CD4-positive, alpha-beta T cell treated with Interferon gamma for 1 hour (primary cell): ENCODE measurements around the gene LPAR6.
"Not testable (repeated sequence)": the region's sequence is repeated elsewhere in the genome, so short reads cannot be mapped to it uniquely, and the experiment has no call there.

ENCODE experiments used
- DNase-seq: peaks from one replicate; pipeline ENCODE4 v3.0.0-alpha.2; 2020

The LPAR6 gene, protein sequence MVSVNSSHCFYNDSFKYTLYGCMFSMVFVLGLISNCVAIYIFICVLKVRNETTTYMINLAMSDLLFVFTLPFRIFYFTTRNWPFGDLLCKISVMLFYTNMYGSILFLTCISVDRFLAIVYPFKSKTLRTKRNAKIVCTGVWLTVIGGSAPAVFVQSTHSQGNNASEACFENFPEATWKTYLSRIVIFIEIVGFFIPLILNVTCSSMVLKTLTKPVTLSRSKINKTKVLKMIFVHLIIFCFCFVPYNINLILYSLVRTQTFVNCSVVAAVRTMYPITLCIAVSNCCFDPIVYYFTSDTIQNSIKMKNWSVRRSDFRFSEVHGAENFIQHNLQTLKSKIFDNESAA

DNA sequence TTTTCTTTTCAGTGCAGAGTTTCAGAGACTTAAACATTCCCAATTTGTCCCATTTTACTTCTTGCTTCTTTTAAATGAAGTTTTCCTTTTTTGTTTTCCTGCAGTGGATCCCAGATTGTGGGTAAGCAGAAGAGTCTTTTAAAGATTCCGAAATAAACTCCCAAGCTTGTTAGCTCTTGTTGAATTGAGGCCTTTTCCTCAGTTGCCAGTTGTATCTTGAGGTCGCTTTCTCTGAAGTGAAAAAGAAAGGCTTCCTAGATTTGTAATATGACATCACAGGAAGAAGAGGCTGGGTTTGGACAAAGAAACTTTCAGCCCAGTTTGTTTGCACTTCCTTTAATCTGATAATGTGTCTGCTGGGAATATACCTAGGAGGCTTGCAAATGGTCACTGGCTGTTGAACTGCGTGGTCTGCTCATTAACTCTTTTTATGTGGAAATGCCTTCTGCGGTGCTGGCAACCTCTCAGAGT is at the start of gene LPAR6:
Gene LPAR6, minus strand, starts transcription at position 233 of the 471 bp plus-strand sequence. CDS start 690 bp downstream, outside the sequence.
- DNase-seq, result no peak

DNA sequence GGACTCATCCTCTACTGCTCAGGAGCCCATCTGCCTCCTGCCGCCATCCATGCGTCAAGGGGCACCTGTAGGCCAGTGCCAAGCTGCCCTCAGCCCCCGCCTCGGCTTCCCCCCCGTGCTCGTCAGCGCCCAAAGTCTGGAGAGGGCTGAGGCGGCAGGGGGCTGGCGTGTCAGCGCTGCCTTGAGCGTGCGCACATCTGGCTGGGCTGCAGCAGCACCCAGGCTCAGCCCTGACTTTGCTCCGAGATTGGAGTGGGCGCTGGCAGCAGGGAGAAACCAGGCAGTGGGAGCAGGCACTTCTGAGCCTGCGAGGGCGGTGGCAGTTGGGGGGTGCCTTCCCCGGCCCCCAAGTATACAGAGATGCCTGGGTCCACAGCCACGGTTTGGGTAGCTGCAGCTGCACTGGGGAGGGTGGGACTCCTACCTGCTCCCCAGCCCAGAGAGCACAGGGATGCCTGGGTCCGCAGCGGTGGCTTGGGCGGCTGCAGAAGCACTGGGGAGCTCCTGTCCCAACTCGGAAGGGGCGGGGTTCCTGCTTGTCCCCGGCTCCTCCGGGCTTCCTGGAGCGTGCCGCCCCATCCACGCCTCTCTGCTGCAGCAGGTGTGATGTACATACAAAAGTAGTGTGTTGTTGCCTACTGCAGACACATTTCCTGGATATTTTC is 44.8 kb upstream of the LPAR6 start:
- no peak for DNase-seq

DNA sequence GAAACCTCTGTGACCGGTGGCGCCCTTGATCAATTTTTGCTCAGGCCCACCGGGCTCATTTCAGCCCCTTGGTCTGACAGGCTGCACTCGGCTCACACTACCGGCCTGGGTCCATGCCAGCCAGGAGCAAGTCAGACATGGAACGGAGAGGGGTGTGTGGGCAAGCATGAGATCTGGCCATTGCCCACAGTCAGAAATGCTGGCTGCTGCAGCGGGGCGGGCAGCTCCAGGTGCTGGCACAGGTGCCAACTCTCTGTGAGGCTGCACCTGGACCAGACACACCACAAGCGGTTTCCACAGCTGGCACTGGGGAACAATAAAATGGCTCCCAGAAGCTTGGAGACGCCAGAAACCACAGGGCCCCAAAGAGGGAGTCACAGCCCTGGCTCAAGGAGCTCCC is 43.6 kb upstream of the LPAR6 start:
- no peak for DNase-seq

DNA sequence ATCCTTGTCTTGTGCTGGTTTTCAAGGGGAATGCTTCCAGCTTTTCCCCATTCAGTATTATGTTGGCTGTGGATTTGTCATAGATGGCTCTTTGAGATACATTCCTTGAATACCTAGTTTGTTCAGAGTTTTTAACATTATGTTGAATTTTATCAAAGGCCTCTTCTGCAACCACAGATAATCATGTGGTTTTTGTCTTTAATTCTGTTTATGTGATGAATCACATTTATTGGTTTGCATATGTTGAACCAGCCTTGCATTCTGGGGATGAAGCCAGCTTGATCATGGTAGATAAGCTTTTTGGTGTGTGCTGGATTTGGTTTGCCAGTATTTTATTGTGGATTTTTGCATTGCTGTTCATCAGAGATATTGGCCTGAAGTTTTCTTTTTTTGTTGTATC is 38.3 kb upstream of the LPAR6 start:
- not testable (repeated sequence) for DNase-seq

DNA sequence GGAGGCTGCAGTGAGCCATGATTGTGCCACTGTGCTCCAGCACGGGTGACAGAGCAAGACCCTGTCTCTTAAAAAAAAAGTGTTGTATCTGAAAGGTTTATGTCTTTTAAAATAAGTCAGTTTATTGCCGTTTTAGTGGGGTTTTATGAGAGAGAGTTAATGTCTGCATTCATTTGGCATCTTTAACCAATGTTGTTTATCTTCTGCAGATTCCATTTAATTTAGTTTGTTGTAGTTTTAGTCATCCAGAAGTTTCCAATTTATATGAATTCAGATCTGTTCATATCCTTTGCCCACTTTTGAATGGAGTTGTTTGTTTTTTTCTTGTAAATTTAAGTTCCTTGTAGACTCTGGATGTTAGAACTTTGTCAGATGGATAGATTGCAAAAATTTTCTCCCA is 36.7 kb upstream of the LPAR6 start:
- no peak for DNase-seq

DNA sequence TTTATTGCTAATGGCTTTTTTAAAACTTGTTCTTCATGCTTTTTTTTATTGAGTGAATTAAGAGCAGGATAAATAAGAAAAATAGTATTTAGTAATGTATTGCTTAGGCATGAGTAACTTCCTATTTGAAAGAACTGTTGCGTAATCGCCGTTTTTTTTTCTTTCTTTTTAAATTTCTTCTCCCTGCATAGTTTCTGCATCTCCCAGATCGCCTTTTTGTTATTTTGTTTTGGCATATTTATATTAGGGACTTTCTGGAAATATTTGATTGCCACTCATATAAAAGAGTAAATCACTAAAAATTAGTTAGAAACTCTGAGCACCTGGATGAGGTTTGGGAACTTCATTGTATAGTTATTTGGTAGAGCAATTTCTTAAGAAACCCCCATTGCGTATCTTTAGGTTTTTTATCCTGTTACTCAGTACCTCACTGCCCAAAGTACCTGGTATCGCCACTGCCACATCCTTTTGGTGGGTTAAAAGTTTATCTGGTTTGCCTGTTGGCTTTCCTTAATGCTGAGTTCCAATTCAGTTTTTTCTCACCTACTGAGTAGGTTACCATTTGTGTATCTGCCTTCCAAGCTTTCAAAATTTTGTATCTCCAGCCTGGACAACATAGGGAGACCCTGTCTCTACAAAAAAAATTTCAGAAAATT is 36.2 kb upstream of the LPAR6 start:
- DNase-seq, result no peak

DNA sequence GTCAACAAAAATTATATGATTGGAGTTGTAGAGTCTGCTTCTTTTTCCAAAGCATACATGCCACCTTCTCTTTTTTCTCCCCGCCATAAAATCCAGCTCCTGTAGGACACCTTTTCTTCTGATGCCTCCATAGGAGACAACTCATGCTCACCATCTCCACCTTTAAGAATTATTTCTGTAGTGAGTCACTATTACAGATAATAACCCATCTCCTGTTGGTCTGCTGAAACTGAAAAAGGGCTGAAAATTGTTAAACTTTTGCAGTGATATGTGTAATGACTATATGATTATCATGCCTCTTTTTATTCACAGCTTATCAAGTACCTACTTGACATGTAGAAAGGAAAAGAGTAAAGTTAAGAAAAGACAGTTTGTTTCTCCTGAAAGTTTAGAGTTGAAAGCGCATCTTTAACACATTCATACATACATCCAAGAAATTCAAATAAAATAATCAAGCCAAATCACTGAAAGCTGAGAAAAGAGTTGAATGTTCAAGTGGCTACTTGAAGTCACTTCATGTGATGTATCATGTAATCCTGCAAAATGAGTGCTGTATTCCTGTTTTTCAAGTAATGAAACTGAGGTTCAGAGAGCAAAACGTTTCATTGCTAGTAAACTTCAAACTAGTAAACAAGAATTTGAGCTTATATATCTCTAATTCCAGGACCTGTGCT is 35.5 kb upstream of the LPAR6 start:
- DNase-seq, result no peak

DNA sequence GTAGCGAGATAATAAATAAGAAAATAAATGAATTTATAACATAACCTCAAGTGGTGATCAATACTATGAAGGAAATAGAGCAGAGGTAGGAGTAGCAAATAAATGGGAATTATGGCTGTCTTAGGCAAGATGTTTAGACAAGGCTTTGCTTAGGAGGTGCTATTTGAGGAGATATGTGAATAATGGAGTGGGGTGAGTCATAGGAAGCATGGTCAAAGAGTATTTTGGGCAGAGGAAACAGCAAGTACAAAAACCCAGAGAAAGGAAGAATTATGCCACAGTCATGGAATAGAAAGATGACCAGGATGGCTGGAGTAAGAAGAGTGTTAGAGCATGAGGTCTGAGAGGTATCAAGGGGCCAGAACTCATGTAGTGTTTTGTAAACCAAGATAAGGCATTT is 33.6 kb upstream of the LPAR6 start:
- DNase-seq, result no peak

DNA sequence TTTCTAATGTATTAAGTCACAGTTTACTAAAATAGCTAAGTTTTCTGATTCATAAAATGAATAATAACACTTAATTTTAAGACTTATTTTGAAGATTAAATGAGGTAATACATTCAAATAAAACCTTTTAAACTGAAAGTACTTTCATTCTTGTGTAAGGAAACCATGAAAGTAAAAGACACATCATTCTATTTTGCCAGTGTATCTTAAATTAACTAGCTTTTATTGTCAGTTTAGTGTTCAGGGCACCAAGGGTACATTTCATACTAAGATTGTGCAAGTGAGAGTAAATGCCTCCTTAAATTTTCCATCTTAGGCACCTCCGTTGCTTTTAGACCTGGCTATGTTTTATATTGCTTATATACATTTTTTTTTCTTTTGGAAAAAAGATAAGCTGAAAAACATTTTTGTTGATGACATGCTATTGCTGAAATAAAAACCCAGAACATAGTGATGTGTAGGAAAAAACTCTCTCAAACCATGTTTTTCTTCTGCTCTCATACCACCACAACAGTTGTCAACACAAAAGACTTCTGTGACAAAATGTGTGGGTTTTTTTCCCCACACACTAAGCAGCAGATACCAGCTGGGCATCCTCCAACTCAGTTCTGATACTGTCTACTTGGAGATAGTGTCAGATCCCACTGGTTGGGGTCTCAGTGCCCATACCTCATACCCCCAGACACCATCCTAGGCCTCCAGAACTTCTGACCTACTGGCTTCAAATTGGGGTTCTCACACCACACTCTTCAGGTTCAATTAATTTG is 30.7 kb upstream of the LPAR6 start:
- DNase-seq, result no peak

DNA sequence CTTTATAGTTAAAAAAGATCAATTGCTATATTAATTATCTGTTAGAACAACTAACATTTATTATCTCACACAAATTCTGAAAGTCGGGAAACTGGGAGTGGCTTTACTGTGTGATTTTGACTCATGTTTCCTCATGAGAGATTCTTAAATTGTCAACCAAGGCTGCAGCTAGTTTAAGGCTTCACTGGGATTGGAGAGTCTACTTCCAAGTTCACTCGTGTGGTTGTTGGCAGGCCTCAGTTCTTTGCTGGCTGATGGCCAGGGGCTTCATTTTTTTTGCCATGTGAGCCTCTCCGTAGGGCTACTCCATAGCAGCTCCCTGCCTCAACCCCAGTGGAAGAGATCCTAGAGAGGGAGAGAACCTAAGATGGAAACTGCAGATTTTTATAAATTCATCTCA is 24.5 kb upstream of the LPAR6 start:
- no peak for DNase-seq

DNA sequence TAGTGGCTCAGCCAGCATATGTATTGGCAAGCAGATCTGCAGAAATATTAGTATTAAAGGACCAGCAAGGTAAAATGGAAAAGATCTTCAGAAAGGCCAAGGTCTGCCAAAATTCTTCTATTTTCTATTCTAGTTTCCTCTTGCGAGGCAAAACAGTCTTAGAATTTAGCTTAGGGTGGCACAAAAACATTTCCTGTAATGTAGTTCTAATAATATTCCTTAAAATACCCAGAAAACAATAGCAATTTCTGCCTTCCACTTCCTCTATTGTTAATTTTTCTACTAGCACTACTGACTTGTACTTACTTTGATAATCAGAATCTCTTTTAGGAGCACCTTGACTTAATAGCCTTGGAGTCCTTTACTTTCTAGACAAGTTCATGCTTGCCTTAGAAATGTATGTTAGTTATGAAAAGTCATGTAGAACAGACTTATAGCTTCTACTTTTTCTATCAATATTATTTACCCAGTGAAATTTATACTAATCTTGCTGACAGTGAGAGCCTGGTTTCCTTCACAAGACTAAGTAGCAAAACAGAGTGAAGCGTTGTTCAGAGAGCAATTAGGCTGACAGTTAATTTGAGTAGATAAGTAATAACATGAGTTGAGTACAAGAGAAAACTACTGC is 23.9 kb upstream of the LPAR6 start:
- DNase-seq, result no peak

DNA sequence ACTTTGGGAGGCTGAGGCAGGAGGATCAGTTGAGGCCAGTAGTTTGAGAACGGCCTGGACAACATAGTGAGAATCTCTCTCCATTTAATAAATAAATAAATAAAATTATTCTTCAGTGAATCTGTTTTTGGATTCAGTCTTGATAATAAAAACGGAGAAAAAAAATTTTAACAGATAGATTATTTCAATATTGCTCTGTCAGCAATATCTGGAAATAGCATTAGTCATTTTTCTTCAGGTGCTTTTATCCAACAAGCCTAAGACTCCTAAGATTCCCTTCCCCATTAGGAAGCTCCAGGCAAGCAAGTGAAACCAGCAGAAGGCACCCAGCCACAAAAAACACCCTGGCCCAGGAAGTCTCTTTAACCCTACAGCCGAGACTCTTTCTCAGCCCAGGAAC is 21.3 kb upstream of the LPAR6 start:
- DNase-seq, result no peak

DNA sequence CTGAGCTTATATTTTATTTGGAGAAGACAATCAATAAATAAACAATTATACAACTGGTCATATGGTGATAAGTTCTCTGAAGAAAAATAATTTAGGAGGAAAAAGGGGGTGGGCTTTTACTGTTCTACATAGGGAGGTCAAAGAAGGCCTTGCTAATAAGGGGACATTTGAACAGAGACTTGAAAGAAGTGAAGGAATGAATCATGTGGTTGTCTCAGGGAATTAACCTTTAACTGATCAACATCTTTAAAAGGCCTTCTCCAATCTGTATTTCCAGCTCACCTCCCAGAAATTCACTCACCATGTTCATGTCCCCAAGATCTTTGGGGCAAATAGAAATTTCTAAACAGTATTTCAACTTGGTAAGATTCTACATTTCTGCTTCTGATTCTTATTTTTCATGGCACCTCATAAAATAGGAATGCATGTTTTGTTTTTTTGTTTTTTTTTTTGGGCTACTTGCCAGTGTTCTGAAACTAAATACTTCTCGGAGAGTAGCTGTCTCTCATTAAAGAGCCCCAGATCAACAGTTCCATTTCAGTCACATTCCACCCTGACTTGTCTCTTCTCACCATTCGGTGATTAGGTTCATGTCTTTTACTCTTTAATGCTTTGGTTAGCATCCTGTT is 19.2 kb upstream of the LPAR6 start:
- no peak for DNase-seq

DNA sequence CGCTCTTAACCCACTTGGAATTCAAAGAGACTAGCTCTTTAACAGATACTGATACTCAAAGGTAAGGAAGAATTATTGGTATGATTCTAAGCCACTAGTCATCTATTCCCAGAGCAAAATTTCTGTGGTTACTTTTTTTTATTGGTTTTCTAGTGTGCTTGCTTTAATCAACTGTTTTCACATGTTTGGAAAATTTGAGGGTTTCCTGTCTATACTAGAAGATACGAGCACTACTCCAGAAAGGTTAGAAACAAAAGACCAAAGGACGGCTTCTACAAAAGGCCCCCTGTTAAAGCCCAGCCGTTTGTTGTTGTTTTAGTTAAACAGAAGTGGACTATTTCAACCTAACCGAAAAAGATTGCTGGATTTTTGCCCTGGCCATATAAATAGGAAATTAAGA is 18.5 kb upstream of the LPAR6 start:
- no peak for DNase-seq

DNA sequence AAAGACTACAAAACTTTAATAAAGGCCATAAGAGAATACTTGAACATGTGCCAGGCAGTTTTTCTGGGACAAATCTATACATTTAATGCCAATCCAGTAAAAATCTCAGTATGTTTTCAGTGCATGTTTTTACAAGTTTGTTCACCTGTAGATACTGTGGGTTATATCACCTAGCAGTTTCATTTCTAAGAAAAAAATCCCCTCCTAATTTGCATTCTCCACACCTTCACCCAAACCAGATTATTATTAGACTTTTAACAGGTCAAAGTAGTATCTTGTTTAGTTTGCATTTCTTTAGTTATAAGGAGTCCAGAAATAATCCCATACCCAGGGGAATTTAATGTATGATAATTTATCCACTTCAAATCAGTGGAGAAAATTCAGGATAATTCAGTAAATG is 17.0 kb upstream of the LPAR6 start:
- DNase-seq, result no peak

DNA sequence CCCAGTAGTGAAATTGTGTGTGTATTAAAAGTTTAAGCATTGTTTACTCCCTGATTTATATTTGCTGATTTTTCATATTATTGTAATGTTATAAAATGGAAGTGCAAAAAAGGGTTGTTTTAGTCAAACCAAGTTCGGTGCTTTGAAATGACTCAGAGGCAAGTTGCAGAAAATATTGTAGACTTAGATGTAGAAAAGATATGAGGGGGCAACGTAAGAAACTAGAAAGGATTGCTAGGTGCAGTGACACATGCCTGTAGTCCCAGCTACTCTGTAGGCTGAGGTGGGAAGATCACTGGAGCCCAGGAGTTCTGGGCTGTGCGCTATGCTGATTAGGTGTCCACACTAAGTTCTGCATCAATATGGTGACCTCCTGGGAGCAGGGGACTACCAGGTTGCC is 16.1 kb upstream of the LPAR6 start:
- no peak for DNase-seq

DNA sequence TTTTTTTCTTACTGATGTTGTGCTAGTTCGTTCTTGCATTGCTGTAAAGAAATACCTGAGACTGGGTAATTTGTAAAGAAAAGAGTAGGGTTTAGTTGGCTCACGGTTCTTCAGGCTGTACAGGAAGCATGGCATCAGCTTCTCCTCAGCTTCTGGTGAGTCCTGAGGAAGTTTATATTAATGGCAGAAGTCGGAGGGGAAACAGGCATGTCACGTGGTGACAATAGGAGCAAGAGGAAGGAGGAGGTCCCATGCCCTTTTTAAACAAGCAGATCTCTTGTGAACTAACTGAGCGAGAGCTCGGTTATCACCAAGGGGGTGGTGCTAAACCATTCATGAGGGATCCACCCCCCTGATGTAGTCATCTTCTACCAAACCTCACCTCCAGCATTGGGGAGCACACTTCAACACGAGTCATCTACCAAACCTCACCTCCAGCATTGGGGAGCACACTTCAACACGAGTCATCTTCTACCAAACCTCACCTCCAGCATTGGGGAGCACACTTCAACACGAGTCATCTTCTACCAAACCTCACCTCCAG is 13.9 kb upstream of the LPAR6 start:
- DNase-seq, result not testable (repeated sequence)

DNA sequence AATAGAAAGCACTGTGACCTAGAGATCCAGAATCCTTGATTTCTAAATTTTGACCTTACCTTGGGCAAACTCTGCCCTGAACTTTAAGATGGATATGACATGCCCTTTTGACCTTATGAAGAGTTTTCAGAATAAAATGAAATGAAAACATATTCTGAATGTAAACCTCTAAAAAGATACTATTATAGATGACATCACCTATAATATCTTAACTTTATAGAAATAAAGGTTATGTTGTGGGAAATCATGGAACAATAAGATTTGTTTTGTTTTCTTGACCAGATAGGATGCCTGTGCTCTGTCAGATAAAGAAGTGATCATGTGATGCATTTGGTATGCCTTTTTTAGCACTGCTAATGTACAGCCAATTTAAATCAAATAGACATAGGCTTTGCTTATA is 13.1 kb upstream of the LPAR6 start:
- no peak for DNase-seq

DNA sequence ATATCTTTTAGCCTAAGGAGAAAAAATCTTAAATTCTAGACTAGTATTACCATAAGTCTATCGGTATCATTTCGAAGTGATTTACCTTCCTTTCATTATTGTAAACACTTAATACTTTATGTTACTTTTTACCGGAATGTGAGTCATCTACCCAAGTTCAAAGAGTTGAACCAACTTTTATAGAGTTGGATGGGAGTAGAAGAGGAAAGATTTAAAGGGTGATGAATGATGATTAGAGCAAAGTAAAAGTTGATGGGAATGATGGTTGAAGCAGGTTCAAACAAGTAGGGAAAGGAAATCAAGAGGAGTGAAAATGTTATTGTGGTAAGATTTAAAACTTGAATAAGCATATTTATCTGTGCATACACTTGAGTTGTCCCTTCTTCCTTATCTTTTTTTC is 11.3 kb upstream of the LPAR6 start:
- DNase-seq, result no peak

DNA sequence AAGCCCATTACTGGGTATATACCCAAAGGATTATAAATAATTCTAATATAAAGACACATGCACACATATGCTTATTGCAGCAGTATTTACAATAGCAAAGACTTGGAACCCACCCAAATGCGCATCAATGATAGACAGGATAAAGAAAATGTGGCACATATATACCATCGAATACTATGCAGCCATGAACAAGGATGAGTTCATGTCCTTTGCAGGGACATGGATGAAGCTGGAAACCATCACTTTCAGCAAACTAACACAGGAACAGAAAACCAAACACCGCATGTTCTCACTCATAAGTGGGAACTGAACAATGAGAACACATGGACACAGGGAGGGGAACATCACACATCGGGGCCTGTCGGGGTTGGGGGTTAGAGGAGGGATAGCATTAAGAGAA is 9.1 kb upstream of the LPAR6 start:
- DNase-seq, result not testable (repeated sequence)

DNA sequence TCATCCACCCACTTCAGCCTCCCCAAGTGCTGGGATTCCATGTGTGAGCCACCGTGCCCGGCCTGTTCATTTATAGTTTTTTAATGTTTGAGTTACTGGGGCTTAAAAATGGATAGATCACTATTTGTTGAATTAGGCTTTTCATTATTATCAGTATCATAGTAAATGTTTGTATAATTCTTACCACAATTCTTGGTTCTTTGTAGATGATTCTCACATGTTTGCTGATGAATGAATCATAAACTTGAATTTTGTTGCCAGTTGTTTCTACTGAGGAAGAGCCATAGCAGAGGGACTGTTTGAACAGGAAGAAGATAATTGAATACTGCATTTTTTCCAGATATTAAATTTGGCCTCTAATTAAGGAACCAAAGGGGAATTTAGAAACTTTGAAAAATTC is 2.6 kb upstream of the LPAR6 start:
- DNase-seq, result no peak
